Spleen (tissue), 11 donors: Measurements from ENCODE around the gene DCHS2. TPM values are rescaled to one million over a fixed set of nuclear protein-coding genes. Genes with fewer than 3 reads are reported as not detected.

ENCODE experiments used
- DNase-seq: peaks from one replicate; pipeline ENCODE4 v3.0.0-alpha.2; 2020
- H3K27ac ChIP-seq, 8 donors: fragments of 200-600 bp; sonication (generic) in 7 of 8; 1 replicate in 4 of 8; 2 replicates in 4 of 8; pipeline versions ENCODE4 v1.5.0 to v1.8.0; 2016 to 2021; ENCODE audit warnings: inconsistent platforms in 4 of 8, mild to moderate bottlenecking in 4 of 8, moderate library complexity in 1 of 8
- H3K27me3 ChIP-seq, 7 donors: fragments of 200-600 bp; sonication (generic) in 6 of 7; replicated peaks in 1 of 7; 1 replicate in 4 of 7; 2 replicates in 3 of 7; pipeline versions ENCODE4 v1.5.0 to v1.8.0; 2016 to 2021; ENCODE audit warnings: inconsistent platforms in 3 of 7, mild to moderate bottlenecking in 1 of 7
- H3K36me3 ChIP-seq, 6 donors: fragments of 200-600 bp; sonication (generic) in 5 of 6; 1 replicate in 4 of 6; 2 replicates in 2 of 6; pipeline versions ENCODE4 v1.5.0 to v1.8.0; 2016 to 2021; ENCODE audit warnings: inconsistent platforms in 2 of 6
- H3K4me1 ChIP-seq, 6 donors: fragments of 200-600 bp; sonication (generic) in 5 of 6; 1 replicate in 3 of 6; 2 replicates in 3 of 6; pipeline versions ENCODE4 v1.5.0 to v1.8.0; 2016 to 2021; ENCODE audit warnings: inconsistent platforms in 3 of 6
- H3K4me3 ChIP-seq, 8 donors: fragments of 200-600 bp; sonication (generic) in 7 of 8; 1 replicate in 4 of 8; 2 replicates in 4 of 8; pipeline versions ENCODE4 v1.5.0 to v1.8.0; 2016 to 2021; ENCODE audit warnings: inconsistent platforms in 4 of 8, mild to moderate bottlenecking in 4 of 8, moderate library complexity in 2 of 8
- H3K9me3 ChIP-seq, 8 donors: fragments of 200-600 bp; sonication (generic) in 7 of 8; 1 replicate in 4 of 8; 2 replicates in 4 of 8; pipeline versions ENCODE4 v1.5.0 to v1.8.0; 2016 to 2021; ENCODE audit warnings: inconsistent platforms in 4 of 8
- POLR2A ChIP-seq, 3 donors: fragments of 450-650 bp; IDR thresholded peaks; one replicate each; pipeline ENCODE4 v1.5.1; 2017; ENCODE audit warnings: antibody characterized with exemption in 3 of 3, mild to moderate bottlenecking in 1 of 3
- POLR2AphosphoS5 ChIP-seq, 3 donors: sonication (generic); formaldehyde crosslinking; IDR thresholded peaks; one replicate each; pipeline ENCODE4 v1.5.1; 2017; ENCODE audit warnings: antibody characterized with exemption in 3 of 3
- WGBS, 5 donors: extraction: QIAGEN DNeasy Blood & Tissue Kit in 3 of 5; methylation state at CpG; one replicate each; pipeline versions ENCODE4 v1.1.5 to v1.1.7; 2013 to 2018; 5-methylcytosine and 5-hydroxymethylcytosine counted together
- intact Hi-C: fragments of 100-400 bp; cut with DNase I; formaldehyde crosslinking; loops from one replicate; pipeline ENCODE4 v1.15.0; 2023; ENCODE audit warnings: low total_unique reads
- polyA plus RNA-seq, 3 donors: library from polyadenylated mRNA; stranded (reverse); fragments of 200-250 nt; gene quantifications; one replicate each; pipeline ENCODE4 v1.2.1, GENCODE V29; 2013
- total RNA-seq, 7 donors: library from RNA; depleted of rRNA in 3 of 7; stranded (reverse); fragments of >200 nt in 3 of 7; fragmentation: NEBNext Ultra II Directional in 4 of 7; extraction: Animal tissue kit (Norgen Biotek cat#: 25700) in 4 of 7; gene quantifications; one replicate each; pipeline versions ENCODE4 v1.1.0 to v1.2.1, GENCODE V29; 2016 to 2021
- TF ChIP-seq, protein P1 (sequence below), 11 experiments: fragments of 200-600 bp in 7 of 11; fragments of 450-650 bp in 4 of 11; sonication (generic) in 4 of 11; IDR thresholded peaks in 8 of 11; conservative IDR thresholded peaks in 3 of 11; 1 replicate in 7 of 11; 2 replicates in 4 of 11; pipeline versions ENCODE4 v1.4.0 to v1.8.0; 2016 to 2021; ENCODE audit warnings: antibody characterized with exemption in 11 of 11, inconsistent platforms in 4 of 11, mild to moderate bottlenecking in 1 of 11
- donor health status: healthy with polysubstance abuse.
- donor health status: DM: no; HTN: no; CAD: no; lungs with moderate emphysema.
- donor health status: DM: no; HTN: no; CAD: no.
- donor health status: Bipolar disorder and iron deficiency.
- donor health status: healthy.
- donor health status: DM: no; HTN: no; CAD: no.
- donor health status: DM: yes; HTN: yes; CAD: no.

Gene DCHS2
- total and polyA plus RNA-seq, 10 donors: under 0.01 to 0.55 (median 0.05) TPM; not detected in 1

DNA sequence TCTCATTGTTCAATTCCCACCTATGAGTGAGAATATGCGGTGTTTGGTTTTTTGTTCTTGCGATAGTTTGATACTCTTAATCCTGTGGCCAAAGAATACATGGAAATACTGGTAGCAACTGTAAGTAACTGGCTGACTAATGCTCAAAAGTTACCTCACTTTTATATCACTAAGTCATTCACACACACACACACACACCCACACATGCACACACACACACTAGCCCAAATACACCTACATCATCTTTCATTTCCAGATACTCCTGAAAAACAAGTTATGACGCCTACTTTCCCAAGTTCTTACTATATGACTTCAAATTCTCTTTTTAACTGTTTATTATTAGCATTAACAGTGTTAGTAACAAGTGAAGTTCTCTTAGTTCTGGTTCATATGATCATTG is 101.3 kb downstream of the DCHS2 start:
- 86 to 91% (median 88%) methylated on average over 3 of the region's 3 CpGs for WGBS, 5 donors
- no peak overlapping the region for H3K27ac ChIP-seq
- H3K27me3 ChIP-seq: no peaks in the 10 kb centered on the region
- intact Hi-C loops: no loop called here
- TF ChIP-seq, protein P1, sequence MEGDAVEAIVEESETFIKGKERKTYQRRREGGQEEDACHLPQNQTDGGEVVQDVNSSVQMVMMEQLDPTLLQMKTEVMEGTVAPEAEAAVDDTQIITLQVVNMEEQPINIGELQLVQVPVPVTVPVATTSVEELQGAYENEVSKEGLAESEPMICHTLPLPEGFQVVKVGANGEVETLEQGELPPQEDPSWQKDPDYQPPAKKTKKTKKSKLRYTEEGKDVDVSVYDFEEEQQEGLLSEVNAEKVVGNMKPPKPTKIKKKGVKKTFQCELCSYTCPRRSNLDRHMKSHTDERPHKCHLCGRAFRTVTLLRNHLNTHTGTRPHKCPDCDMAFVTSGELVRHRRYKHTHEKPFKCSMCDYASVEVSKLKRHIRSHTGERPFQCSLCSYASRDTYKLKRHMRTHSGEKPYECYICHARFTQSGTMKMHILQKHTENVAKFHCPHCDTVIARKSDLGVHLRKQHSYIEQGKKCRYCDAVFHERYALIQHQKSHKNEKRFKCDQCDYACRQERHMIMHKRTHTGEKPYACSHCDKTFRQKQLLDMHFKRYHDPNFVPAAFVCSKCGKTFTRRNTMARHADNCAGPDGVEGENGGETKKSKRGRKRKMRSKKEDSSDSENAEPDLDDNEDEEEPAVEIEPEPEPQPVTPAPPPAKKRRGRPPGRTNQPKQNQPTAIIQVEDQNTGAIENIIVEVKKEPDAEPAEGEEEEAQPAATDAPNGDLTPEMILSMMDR (IDR thresholded peaks at IDR 0.05 in 8 of 11, conservative IDR thresholded peaks at IDR 0.05 in 3 of 11): no peak
- TF ChIP-seq POLR2A (IDR thresholded peaks at IDR 0.05): no peak
- no peak for TF ChIP-seq POLR2AphosphoS5 (IDR thresholded peaks at IDR 0.05)
- no peaks in the 10 kb centered on the region for H3K4me1 ChIP-seq
- DNase-seq: no peak
- no peak overlapping the region for H3K4me3 ChIP-seq
- no peaks in the 10 kb centered on the region for H3K36me3 ChIP-seq
- no peaks in the 10 kb centered on the region for H3K9me3 ChIP-seq

DNA sequence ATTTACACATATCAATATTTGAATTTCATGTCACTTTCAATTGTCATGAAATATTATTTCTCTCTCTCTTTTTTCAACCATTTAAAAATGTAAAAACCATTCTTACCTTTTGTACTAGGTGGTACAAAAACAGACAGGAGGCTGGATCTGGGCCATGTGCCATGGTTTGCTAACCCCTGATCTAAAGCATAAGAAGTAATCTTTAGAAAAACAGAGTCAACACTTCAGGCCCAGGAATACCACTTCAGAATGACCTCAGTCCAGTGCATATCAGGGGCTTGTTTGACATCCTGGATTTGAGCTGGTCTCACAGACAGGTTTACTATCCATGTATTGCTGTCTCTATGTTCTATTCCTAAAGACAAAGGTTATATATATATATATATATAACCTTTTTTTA is 102.5 kb downstream of the DCHS2 start:
- Histone ChIP-seq H3K27me3 (no peaks in the 10 kb centered on the region), H3K4me3 (no peak overlapping the region), H3K36me3 (no peaks in the 10 kb centered on the region), H3K27ac (no peak overlapping the region), H3K9me3 (no peaks in the 10 kb centered on the region), H3K4me1 (no peaks in the 10 kb centered on the region)
- TF ChIP-seq, protein P1 (IDR thresholded peaks at IDR 0.05 in 8 of 11, conservative IDR thresholded peaks at IDR 0.05 in 3 of 11): no peak
- TF ChIP-seq POLR2A (IDR thresholded peaks at IDR 0.05) (no peak), POLR2AphosphoS5 (IDR thresholded peaks at IDR 0.05) (no peak)
- no peak for DNase-seq
- intact Hi-C loops: no loop called here

DNA sequence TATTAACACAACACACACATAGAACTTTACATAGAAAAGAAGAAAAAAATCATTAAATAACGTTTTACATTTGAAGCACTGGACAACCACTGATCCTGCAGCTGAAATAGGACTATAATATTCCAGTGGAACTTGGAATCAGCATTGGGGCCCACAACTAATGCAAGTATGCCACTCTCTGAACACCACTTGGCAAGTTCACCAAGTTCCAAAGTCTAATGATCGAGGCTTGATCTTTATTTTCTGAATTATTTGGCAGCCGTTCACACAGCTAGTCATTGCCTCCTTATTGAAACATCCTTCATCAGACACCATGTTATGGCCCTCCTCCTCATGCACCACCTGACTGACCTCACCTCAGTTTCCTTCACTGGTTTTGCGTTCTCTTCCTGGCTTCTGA is 107.6 kb downstream of the DCHS2 start:
- Histone ChIP-seq H3K9me3 (peaks cover 0 to 2% (median 0%) of the 10 kb centered on the region in 8 donors), H3K4me1 (no peaks in the 10 kb centered on the region), H3K27ac (no peak overlapping the region), H3K27me3 (no peaks in the 10 kb centered on the region), H3K4me3 (no peak overlapping the region), H3K36me3 (no peaks in the 10 kb centered on the region)
- no peak for TF ChIP-seq POLR2A (IDR thresholded peaks at IDR 0.05)
- TF ChIP-seq POLR2AphosphoS5 (IDR thresholded peaks at IDR 0.05): no peak
- TF ChIP-seq, protein P1 (IDR thresholded peaks at IDR 0.05 in 8 of 11, conservative IDR thresholded peaks at IDR 0.05 in 3 of 11): no peak
- WGBS, 5 donors: 78 to 89% (median 79%) methylated on average over 4 of the region's 4 CpGs
- intact Hi-C loops: no loop called here
- no peak for DNase-seq

- 86 to 98% (median 93%) methylated on average over 1 of the region's 1 CpG for WGBS, 5 donors
- Histone ChIP-seq H3K4me1 (no peaks in the 10 kb centered on the region), H3K27ac (no peak overlapping the region), H3K27me3 (no peaks in the 10 kb centered on the region), H3K9me3 (peaks cover 0 to 4% (median 0%) of the 10 kb centered on the region in 8 donors), H3K36me3 (no peaks in the 10 kb centered on the region), H3K4me3 (no peak overlapping the region)
- no peak for DNase-seq
- TF ChIP-seq POLR2A (IDR thresholded peaks at IDR 0.05) (no peak), POLR2AphosphoS5 (IDR thresholded peaks at IDR 0.05) (no peak)
- TF ChIP-seq, protein P1 (IDR thresholded peaks at IDR 0.05 in 8 of 11, conservative IDR thresholded peaks at IDR 0.05 in 3 of 11): no peak
- intact Hi-C loops: no loop called here
Observed at GRCh38 chr4:154376486-154376885, 115.1 kb downstream of the DCHS2 start.
